GM23338 (cell line): ENCODE data around the gene GABRR2. TPM values are rescaled to one million over a fixed set of nuclear protein-coding genes. Genes with fewer than 3 reads are reported as not detected.

ENCODE experiments used
- ATAC-seq: fragments of 200-7000 bp; cut with Tn5 transposase; 3 replicates; pipeline ENCODE4 v1.9.1; 2020
- DNase-seq: peaks from one replicate; pipeline ENCODE4 v3.0.0-alpha.2; 2015; ENCODE audit warnings: low spot score
- H2AFZ ChIP-seq: fragments of 200-600 bp; sonication (generic); 2 replicates; pipeline ENCODE4 v1.8.0; 2016; ENCODE audit warnings: antibody characterized with exemption, mild to moderate bottlenecking, moderate library complexity
- H3F3A ChIP-seq: fragments of 200-600 bp; sonication (generic); replicated peaks from 2 replicates; pipeline ENCODE4 v1.8.0; 2017; ENCODE audit warnings: antibody characterized with exemption, mixed run types, low read depth
- H3K27ac ChIP-seq: fragments of 200-600 bp; sonication (generic); 2 replicates; pipeline ENCODE4 v1.6.1; 2016; ENCODE audit warnings: low read depth
- H3K27me3 ChIP-seq: fragments of 200-600 bp; sonication (generic); 2 replicates; pipeline ENCODE4 v1.8.0; 2016; ENCODE audit warnings: mild to moderate bottlenecking, mixed run types, moderate library complexity; ENCODE audit not compliant: insufficient read depth
- H3K36me3 ChIP-seq: fragments of 200-600 bp; sonication (generic); 2 replicates; pipeline ENCODE4 v1.8.0; 2016; ENCODE audit warnings: mild to moderate bottlenecking; ENCODE audit not compliant: insufficient read depth
- H3K4me1 ChIP-seq: fragments of 200-600 bp; sonication (generic); 2 replicates; pipeline ENCODE4 v1.8.0; 2016; ENCODE audit warnings: mild to moderate bottlenecking, moderate library complexity; ENCODE audit not compliant: insufficient read depth
- H3K4me2 ChIP-seq: fragments of 200-600 bp; sonication (generic); 2 replicates; pipeline ENCODE4 v1.7.1; 2017; ENCODE audit warnings: mixed run types
- H3K4me3 ChIP-seq: fragments of 200-600 bp; sonication (generic); 2 replicates; pipeline ENCODE4 v1.6.1; 2016; ENCODE audit warnings: mixed run types
- H3K79me2 ChIP-seq: fragments of 200-600 bp; sonication (generic); replicated peaks from 2 replicates; pipeline ENCODE4 v1.8.0; 2017; ENCODE audit warnings: mild to moderate bottlenecking; ENCODE audit not compliant: insufficient read depth
- H3K9me2 ChIP-seq: fragments of 200-600 bp; sonication (generic); 2 replicates; pipeline ENCODE4 v1.8.0; 2017; ENCODE audit not compliant: insufficient read depth
- H4K20me1 ChIP-seq: fragments of 200-600 bp; sonication (generic); replicated peaks from 2 replicates; pipeline ENCODE4 v1.8.0; 2017; ENCODE audit warnings: mild to moderate bottlenecking; ENCODE audit not compliant: insufficient read depth
- H3K27ac Mint-ChIP-seq: 2 replicates; pipeline ENCODE4 v1.8.0; 2020; ENCODE audit warnings: inconsistent platforms, mild to moderate bottlenecking, moderate library complexity, mixed read lengths
- H3K27me3 Mint-ChIP-seq: 3 replicates; pipeline ENCODE4 v1.8.0; 2022; ENCODE audit warnings: low read depth, mild to moderate bottlenecking, moderate library complexity, mixed read lengths, inconsistent platforms; ENCODE audit not compliant: insufficient read depth, poor library complexity
- H3K36me3 Mint-ChIP-seq: 3 replicates; pipeline ENCODE4 v1.8.0; 2021; ENCODE audit warnings: low read depth, mild to moderate bottlenecking, inconsistent platforms, moderate library complexity, mixed read lengths
- H3K4me1 Mint-ChIP-seq: 3 replicates; pipeline ENCODE4 v1.8.0; 2020; ENCODE audit warnings: mild to moderate bottlenecking, inconsistent platforms, mixed read lengths
- H3K4me3 Mint-ChIP-seq: 3 replicates; pipeline ENCODE4 v1.8.0; 2021; ENCODE audit warnings: moderate library complexity, mild to moderate bottlenecking, inconsistent platforms, mixed read lengths
- H3K9me3 Mint-ChIP-seq: 3 replicates; pipeline ENCODE4 v1.8.0; 2020; ENCODE audit warnings: moderate library complexity, mild to moderate bottlenecking, inconsistent platforms, mixed read lengths
- CREB1 ChIP-seq: fragments of 250-450 bp; sonication (Bioruptor Pico); IDR thresholded peaks from 2 replicates; pipeline ENCODE4 v1.5.0; 2020; ENCODE audit warnings: low read depth, mild to moderate bottlenecking, moderate library complexity
- EZH2 ChIP-seq: fragments of 200-600 bp; sonication (generic); IDR thresholded peaks from one replicate; pipeline ENCODE4 v1.8.0; 2017; ENCODE audit warnings: antibody characterized with exemption, mild to moderate bottlenecking, low read depth; ENCODE audit not compliant: unreplicated experiment
- POLR2AphosphoS5 ChIP-seq: IDR thresholded peaks from 2 replicates; pipeline ENCODE4 v1.6.1; 2016; ENCODE audit warnings: antibody characterized with exemption, low read depth
- ZNF114 ChIP-seq: fragments of 250-450 bp; sonication (Bioruptor Pico); IDR thresholded peaks from 2 replicates; pipeline ENCODE4 v1.5.0; 2020; ENCODE audit warnings: mild to moderate bottlenecking, moderate library complexity
- polyA plus RNA-seq: library from polyadenylated mRNA; unstranded; fragments of >200 nt; fragmentation: Nextera tagmentation; extraction: Ambion mirVana; gene quantifications from 2 replicates; pipeline ENCODE4 v1.2.1, GENCODE V29; 2016
- total RNA-seq: library from RNA; depleted of rRNA; stranded (reverse); fragments of >200 nt; shearing (Covaris generic); gene quantifications from 2 replicates; pipeline ENCODE4 v1.2.3, GENCODE V29; 2014
- TF ChIP-seq, protein P1 (sequence below): IDR thresholded peaks from 2 replicates; pipeline ENCODE4 v1.6.1; 2016; ENCODE audit warnings: antibody characterized with exemption
- TF ChIP-seq, protein P2 (sequence below), 2 experiments: fragments of 200-600 bp in 1 of 2; sonication (generic) in 1 of 2; conservative IDR thresholded peaks; 2 replicates each; pipeline versions ENCODE4 v1.5.1 to v1.6.1; 2016 to 2017; ENCODE audit warnings: antibody characterized with exemption in 2 of 2, low read depth in 2 of 2, mild to moderate bottlenecking in 2 of 2, moderate library complexity in 1 of 2
- TF ChIP-seq, protein P3 (sequence below): fragments of 250-450 bp; sonication (Bioruptor Pico); IDR thresholded peaks from 2 replicates; pipeline ENCODE4 v1.5.0; 2020; ENCODE audit warnings: mild to moderate bottlenecking, moderate library complexity

GABRR2 gene
- total and polyA plus RNA-seq, 2 experiments from 2014 or later: not detected

DNA sequence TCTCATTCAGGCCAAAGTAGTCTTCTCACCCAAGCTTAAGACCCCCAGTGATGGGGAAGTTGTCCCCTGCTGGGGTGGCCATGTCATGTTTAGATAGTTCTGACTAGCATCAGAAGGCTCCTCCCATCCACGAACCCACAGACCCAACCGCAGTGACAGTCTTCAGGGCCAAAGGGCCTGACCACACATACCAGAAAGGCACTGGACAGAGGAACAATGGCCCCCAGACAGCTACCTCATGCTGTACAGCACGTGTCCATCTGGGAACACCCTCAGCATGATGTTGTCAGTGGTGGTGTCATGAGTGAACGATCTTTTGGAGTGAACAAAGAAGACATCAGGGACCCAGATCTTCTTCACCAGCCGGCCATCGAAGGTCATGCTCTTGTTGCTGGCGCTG is 46.3 kb downstream of the GABRR2 start:
- H3K36me3 ChIP-seq: no peaks in the 10 kb centered on the region
- no peaks in the 10 kb centered on the region for H3K79me2 ChIP-seq
- peaks cover 12% of the 10 kb centered on the region for H3K27me3 Mint-ChIP-seq
- TF ChIP-seq, protein P1, sequence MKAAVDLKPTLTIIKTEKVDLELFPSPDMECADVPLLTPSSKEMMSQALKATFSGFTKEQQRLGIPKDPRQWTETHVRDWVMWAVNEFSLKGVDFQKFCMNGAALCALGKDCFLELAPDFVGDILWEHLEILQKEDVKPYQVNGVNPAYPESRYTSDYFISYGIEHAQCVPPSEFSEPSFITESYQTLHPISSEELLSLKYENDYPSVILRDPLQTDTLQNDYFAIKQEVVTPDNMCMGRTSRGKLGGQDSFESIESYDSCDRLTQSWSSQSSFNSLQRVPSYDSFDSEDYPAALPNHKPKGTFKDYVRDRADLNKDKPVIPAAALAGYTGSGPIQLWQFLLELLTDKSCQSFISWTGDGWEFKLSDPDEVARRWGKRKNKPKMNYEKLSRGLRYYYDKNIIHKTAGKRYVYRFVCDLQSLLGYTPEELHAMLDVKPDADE: no peak
- TF ChIP-seq CREB1: no peak
- H3K4me3 Mint-ChIP-seq: no peak overlapping the region
- DNase-seq: no peak
- H3K4me2 ChIP-seq: no peak overlapping the region
- no peak overlapping the region for H3K27ac ChIP-seq
- H3F3A ChIP-seq: no peaks in the 10 kb centered on the region
- no peaks in the 10 kb centered on the region for H3K36me3 Mint-ChIP-seq
- H3K9me2 ChIP-seq: no peaks in the 10 kb centered on the region
- H3K4me1 Mint-ChIP-seq: no peaks in the 10 kb centered on the region; the same call in 2 of the 3 replicates
- H3K27me3 ChIP-seq: no peaks in the 10 kb centered on the region
- H4K20me1 ChIP-seq: no peaks in the 10 kb centered on the region
- no peak for ATAC-seq
- no peaks in the 10 kb centered on the region for H3K4me1 ChIP-seq
- no peak overlapping the region for H3K4me3 ChIP-seq
- no peak overlapping the region for H2AFZ ChIP-seq
- H3K27ac Mint-ChIP-seq: no peak overlapping the region
- no peaks in the 10 kb centered on the region for H3K9me3 Mint-ChIP-seq

DNA sequence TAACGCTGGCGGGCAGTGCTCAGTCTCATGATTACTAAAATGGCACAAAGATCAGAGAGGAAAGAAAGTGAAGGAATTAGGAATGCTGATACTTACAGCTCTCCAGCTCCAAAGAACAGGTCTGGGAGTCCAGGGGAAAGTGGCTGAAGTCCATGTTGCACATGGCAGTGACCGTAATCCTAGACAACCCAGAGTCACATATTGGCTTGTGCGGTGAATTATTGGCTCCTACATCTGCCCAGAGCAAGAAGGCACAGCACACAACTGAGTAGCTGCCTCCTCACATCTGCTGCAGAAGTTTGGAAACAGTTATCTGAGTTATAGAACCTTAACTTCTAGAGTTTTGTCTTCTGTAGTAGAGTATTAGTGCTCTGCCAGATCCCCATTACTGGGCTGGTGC is 47.2 kb downstream of the GABRR2 start:
- ATAC-seq (no peak), DNase-seq (no peak)
- Histone ChIP-seq H3K79me2 (no peaks in the 10 kb centered on the region), H3K9me2 (no peaks in the 10 kb centered on the region), H3K27me3 (no peaks in the 10 kb centered on the region), H3K4me2 (no peak overlapping the region), H2AFZ (no peak overlapping the region), H3K36me3 (no peaks in the 10 kb centered on the region), H3F3A (no peaks in the 10 kb centered on the region), H4K20me1 (no peaks in the 10 kb centered on the region), H3K4me1 (no peaks in the 10 kb centered on the region), H3K4me3 (no peak overlapping the region), H3K27ac (no peak overlapping the region)
- Mint-ChIP-seq H3K27me3 (peaks cover 13% of the 10 kb centered on the region), H3K4me1 (no peaks in the 10 kb centered on the region; the same call in 2 of the 3 replicates), H3K9me3 (no peaks in the 10 kb centered on the region), H3K27ac (no peak overlapping the region), H3K36me3 (no peaks in the 10 kb centered on the region), H3K4me3 (no peak overlapping the region)
- TF ChIP-seq, protein P1: no peak
- TF ChIP-seq, protein P2, sequence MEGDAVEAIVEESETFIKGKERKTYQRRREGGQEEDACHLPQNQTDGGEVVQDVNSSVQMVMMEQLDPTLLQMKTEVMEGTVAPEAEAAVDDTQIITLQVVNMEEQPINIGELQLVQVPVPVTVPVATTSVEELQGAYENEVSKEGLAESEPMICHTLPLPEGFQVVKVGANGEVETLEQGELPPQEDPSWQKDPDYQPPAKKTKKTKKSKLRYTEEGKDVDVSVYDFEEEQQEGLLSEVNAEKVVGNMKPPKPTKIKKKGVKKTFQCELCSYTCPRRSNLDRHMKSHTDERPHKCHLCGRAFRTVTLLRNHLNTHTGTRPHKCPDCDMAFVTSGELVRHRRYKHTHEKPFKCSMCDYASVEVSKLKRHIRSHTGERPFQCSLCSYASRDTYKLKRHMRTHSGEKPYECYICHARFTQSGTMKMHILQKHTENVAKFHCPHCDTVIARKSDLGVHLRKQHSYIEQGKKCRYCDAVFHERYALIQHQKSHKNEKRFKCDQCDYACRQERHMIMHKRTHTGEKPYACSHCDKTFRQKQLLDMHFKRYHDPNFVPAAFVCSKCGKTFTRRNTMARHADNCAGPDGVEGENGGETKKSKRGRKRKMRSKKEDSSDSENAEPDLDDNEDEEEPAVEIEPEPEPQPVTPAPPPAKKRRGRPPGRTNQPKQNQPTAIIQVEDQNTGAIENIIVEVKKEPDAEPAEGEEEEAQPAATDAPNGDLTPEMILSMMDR (conservative IDR thresholded peaks at IDR 0.05; ENCODE audit: low read depth in 2 of 2): no peak
- TF ChIP-seq CREB1 (no peak), ZNF114 (no peak), POLR2AphosphoS5 (no peak), EZH2 (no peak)
- TF ChIP-seq, protein P3, sequence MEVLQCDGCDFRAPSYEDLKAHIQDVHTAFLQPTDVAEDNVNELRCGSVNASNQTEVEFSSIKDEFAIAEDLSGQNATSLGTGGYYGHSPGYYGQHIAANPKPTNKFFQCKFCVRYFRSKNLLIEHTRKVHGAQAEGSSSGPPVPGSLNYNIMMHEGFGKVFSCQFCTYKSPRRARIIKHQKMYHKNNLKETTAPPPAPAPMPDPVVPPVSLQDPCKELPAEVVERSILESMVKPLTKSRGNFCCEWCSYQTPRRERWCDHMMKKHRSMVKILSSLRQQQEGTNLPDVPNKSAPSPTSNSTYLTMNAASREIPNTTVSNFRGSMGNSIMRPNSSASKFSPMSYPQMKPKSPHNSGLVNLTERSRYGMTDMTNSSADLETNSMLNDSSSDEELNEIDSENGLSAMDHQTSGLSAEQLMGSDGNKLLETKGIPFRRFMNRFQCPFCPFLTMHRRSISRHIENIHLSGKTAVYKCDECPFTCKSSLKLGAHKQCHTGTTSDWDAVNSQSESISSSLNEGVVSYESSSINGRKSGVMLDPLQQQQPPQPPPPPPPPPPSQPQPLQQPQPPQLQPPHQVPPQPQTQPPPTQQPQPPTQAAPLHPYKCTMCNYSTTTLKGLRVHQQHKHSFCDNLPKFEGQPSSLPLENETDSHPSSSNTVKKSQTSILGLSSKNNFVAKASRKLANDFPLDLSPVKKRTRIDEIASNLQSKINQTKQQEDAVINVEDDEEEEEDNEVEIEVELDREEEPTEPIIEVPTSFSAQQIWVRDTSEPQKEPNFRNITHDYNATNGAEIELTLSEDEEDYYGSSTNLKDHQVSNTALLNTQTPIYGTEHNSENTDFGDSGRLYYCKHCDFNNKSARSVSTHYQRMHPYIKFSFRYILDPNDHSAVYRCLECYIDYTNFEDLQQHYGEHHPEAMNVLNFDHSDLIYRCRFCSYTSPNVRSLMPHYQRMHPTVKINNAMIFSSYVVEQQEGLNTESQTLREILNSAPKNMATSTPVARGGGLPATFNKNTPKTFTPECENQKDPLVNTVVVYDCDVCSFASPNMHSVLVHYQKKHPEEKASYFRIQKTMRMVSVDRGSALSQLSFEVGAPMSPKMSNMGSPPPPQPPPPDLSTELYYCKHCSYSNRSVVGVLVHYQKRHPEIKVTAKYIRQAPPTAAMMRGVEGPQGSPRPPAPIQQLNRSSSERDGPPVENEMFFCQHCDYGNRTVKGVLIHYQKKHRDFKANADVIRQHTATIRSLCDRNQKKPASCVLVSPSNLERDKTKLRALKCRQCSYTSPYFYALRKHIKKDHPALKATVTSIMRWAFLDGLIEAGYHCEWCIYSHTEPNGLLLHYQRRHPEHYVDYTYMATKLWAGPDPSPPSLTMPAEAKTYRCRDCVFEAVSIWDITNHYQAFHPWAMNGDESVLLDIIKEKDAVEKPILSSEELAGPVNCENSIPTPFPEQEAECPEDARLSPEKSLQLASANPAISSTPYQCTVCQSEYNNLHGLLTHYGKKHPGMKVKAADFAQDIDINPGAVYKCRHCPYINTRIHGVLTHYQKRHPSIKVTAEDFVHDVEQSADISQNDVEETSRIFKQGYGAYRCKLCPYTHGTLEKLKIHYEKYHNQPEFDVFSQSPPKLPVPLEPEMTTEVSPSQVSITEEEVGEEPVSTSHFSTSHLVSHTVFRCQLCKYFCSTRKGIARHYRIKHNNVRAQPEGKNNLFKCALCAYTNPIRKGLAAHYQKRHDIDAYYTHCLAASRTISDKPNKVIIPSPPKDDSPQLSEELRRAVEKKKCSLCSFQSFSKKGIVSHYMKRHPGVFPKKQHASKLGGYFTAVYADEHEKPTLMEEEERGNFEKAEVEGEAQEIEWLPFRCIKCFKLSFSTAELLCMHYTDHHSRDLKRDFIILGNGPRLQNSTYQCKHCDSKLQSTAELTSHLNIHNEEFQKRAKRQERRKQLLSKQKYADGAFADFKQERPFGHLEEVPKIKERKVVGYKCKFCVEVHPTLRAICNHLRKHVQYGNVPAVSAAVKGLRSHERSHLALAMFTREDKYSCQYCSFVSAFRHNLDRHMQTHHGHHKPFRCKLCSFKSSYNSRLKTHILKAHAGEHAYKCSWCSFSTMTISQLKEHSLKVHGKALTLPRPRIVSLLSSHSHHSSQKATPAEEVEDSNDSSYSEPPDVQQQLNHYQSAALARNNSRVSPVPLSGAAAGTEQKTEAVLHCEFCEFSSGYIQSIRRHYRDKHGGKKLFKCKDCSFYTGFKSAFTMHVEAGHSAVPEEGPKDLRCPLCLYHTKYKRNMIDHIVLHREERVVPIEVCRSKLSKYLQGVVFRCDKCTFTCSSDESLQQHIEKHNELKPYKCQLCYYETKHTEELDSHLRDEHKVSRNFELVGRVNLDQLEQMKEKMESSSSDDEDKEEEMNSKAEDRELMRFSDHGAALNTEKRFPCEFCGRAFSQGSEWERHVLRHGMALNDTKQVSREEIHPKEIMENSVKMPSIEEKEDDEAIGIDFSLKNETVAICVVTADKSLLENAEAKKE (CRISPR knock-in tag): no peak
